ENCODE measurements around the gene LAGE3. TPM values are rescaled to one million over a fixed set of nuclear protein-coding genes. Genes with fewer than 3 reads are reported as not detected.

LAGE3 gene
- total and polyA plus RNA-seq, 3 donors from 2014 or later, result 12.4 to 30.9 (median 29.1) TPM

DNA sequence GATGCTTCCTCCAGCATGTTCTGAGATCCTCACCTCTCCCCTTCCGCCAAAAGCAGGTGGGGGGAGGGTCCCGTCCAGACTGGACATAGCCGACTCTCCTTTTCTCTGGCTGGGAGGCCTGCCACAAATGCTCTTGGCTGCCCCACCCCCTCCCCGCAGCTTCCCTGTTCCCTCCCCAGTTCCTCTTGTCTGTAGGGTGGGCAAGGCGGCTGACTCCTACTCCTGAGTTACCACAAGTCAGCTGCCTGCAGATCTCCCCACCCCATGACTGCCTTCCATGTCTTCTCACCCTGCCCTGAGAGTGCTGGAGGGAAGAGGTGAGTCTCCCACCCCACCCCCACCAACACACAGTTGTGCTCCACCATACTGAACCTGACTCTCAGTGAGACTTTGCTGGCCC, 47.7 kb downstream of the LAGE3 start:
- no peaks in the 10 kb centered on the region for H3K9me3 ChIP-seq
- no peaks in the 10 kb centered on the region for H3K4me1 ChIP-seq
- TF ChIP-seq, protein P1, sequence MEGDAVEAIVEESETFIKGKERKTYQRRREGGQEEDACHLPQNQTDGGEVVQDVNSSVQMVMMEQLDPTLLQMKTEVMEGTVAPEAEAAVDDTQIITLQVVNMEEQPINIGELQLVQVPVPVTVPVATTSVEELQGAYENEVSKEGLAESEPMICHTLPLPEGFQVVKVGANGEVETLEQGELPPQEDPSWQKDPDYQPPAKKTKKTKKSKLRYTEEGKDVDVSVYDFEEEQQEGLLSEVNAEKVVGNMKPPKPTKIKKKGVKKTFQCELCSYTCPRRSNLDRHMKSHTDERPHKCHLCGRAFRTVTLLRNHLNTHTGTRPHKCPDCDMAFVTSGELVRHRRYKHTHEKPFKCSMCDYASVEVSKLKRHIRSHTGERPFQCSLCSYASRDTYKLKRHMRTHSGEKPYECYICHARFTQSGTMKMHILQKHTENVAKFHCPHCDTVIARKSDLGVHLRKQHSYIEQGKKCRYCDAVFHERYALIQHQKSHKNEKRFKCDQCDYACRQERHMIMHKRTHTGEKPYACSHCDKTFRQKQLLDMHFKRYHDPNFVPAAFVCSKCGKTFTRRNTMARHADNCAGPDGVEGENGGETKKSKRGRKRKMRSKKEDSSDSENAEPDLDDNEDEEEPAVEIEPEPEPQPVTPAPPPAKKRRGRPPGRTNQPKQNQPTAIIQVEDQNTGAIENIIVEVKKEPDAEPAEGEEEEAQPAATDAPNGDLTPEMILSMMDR (IDR thresholded peaks at IDR 0.05), result no peak
- no peak for TF ChIP-seq POLR2A (IDR thresholded peaks at IDR 0.05)
- no peaks in the 10 kb centered on the region for H3K27me3 ChIP-seq
- 62 to 80% methylated on average over 5 of the region's 5 CpGs for WGBS, 2 donors
- no peaks in the 10 kb centered on the region for H3K36me3 ChIP-seq (ENCODE audit: low read depth, missing control alignments)
- H3K27ac ChIP-seq, result no peak overlapping the region
- intact Hi-C loops (cut with DNase I; ENCODE audit: low total_unique reads), result no loop called here
- no peak for DNase-seq
- no peak overlapping the region for H3K4me3 ChIP-seq

DNA sequence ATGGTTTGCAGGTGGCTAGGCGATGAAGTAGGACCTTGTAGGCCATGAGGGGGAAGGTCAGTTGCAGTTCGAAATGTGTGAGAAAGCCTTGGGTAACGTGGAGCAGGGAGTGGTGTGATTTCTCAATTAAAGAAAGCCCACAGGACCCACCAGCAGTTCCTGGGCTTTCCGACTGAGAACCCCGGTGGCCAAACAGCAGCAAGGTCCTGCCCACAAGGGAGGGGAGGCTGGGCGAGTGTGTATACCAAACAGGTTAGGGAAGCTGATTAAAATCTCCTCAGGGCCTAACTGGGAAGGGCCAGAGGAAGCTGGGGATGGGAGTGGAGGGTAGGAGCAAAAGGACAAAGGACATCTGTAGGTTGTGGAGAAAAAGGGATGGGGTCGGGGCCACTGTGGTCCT, 48.2 kb downstream of the LAGE3 start:
- no peak for TF ChIP-seq POLR2A (IDR thresholded peaks at IDR 0.05)
- TF ChIP-seq, protein P1 (IDR thresholded peaks at IDR 0.05), result no peak

DNA sequence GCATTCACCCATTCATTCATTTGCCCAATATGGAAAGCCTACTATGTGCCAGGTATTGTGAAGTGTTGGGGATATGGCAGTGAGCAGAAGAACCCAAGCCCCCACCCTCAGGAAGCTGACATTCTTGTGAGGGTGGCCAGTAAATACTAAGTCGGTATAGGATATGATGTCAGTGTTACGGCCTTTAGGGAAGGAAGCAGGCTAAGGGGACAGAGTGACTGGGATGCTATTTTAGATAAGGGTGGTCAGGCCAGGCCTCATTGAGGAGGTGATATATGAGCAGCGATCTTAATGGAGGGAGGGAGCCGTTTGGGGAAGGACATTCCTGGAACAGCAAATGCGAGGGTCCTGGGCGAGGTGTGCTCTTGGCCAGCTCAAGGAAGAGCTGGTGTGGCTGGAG, 48.6 kb downstream of the LAGE3 start:
- no peak for DNase-seq
- Histone ChIP-seq H3K4me1 (no peaks in the 10 kb centered on the region), H3K4me3 (no peak overlapping the region), H3K27me3 (no peaks in the 10 kb centered on the region), H3K27ac (no peak overlapping the region), H3K36me3 (ENCODE audit: low read depth, missing control alignments) (no peaks in the 10 kb centered on the region), H3K9me3 (no peaks in the 10 kb centered on the region)
- 76 to 78% methylated on average over 5 to 6 of the region's 6 CpGs for WGBS, 2 donors
- intact Hi-C loops (cut with DNase I; ENCODE audit: low total_unique reads), result no loop called here
- no peak for TF ChIP-seq POLR2A (IDR thresholded peaks at IDR 0.05)
- TF ChIP-seq, protein P1 (IDR thresholded peaks at IDR 0.05), result no peak

More for the DNA sequence above, 48.2 kb downstream of the LAGE3 start:
- Histone ChIP-seq H3K36me3 (ENCODE audit: low read depth, missing control alignments) (no peaks in the 10 kb centered on the region), H3K4me1 (no peaks in the 10 kb centered on the region), H3K9me3 (no peaks in the 10 kb centered on the region), H3K27ac (no peak overlapping the region), H3K27me3 (no peaks in the 10 kb centered on the region), H3K4me3 (no peak overlapping the region)
- intact Hi-C loops (cut with DNase I; ENCODE audit: low total_unique reads), result no loop called here
- 85 to 87% methylated on average over 7 of the region's 7 CpGs for WGBS, 2 donors
- DNase-seq, result no peak

DNA sequence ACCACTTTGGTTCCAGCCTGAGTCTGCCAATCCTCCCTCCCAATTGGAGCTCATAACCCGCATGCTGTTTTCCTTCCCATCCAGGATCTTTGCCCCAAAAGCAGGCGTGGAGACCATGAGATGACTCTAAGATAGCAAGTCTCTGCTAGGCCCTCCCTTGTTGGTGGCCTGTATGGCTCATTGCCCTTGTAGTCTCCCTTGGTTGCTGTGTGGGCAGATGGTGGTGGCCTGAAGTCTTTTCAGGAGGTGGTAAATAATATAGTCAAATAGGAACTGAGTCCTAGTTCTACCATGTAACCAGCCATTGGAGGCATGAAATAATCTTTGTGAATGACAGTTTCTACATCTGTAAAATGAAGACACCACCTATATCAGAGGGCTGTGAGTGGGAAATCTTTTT, 49.4 kb downstream of the LAGE3 start:
- DNase-seq, result peak; percentile 44
- Histone ChIP-seq H3K27me3 (no peaks in the 10 kb centered on the region), H3K4me1 (no peaks in the 10 kb centered on the region), H3K4me3 (no peak overlapping the region), H3K27ac (no peak overlapping the region), H3K36me3 (ENCODE audit: low read depth, missing control alignments) (no peaks in the 10 kb centered on the region), H3K9me3 (no peaks in the 10 kb centered on the region)
- no peak for TF ChIP-seq POLR2A (IDR thresholded peaks at IDR 0.05)
- TF ChIP-seq, protein P1 (IDR thresholded peaks at IDR 0.05), result no peak
- 57% methylated on average over 2 of the region's 2 CpGs; no CpG with 5 or more reads in 1 of the 2 donors for WGBS, 2 donors
- intact Hi-C loops (cut with DNase I; ENCODE audit: low total_unique reads), result no loop called here
